Spleen (tissue), 11 donors: ENCODE data around the gene PTPRT. TPM values are rescaled to one million over a fixed set of nuclear protein-coding genes. Genes with fewer than 3 reads are reported as not detected.

ENCODE experiments used
- DNase-seq: peaks from one replicate; pipeline ENCODE4 v3.0.0-alpha.2; 2020
- H3K27ac ChIP-seq, 8 donors: fragments of 200-600 bp; sonication (generic) in 7 of 8; 1 replicate in 4 of 8; 2 replicates in 4 of 8; pipeline versions ENCODE4 v1.5.0 to v1.8.0; 2016 to 2021; ENCODE audit warnings: inconsistent platforms in 4 of 8, mild to moderate bottlenecking in 4 of 8, moderate library complexity in 1 of 8
- H3K27me3 ChIP-seq, 7 donors: fragments of 200-600 bp; sonication (generic) in 6 of 7; replicated peaks in 1 of 7; 1 replicate in 4 of 7; 2 replicates in 3 of 7; pipeline versions ENCODE4 v1.5.0 to v1.8.0; 2016 to 2021; ENCODE audit warnings: inconsistent platforms in 3 of 7, mild to moderate bottlenecking in 1 of 7
- H3K36me3 ChIP-seq, 6 donors: fragments of 200-600 bp; sonication (generic) in 5 of 6; 1 replicate in 4 of 6; 2 replicates in 2 of 6; pipeline versions ENCODE4 v1.5.0 to v1.8.0; 2016 to 2021; ENCODE audit warnings: inconsistent platforms in 2 of 6
- H3K4me1 ChIP-seq, 6 donors: fragments of 200-600 bp; sonication (generic) in 5 of 6; 1 replicate in 3 of 6; 2 replicates in 3 of 6; pipeline versions ENCODE4 v1.5.0 to v1.8.0; 2016 to 2021; ENCODE audit warnings: inconsistent platforms in 3 of 6
- H3K4me3 ChIP-seq, 8 donors: fragments of 200-600 bp; sonication (generic) in 7 of 8; 1 replicate in 4 of 8; 2 replicates in 4 of 8; pipeline versions ENCODE4 v1.5.0 to v1.8.0; 2016 to 2021; ENCODE audit warnings: inconsistent platforms in 4 of 8, mild to moderate bottlenecking in 4 of 8, moderate library complexity in 2 of 8
- H3K9me3 ChIP-seq, 8 donors: fragments of 200-600 bp; sonication (generic) in 7 of 8; 1 replicate in 4 of 8; 2 replicates in 4 of 8; pipeline versions ENCODE4 v1.5.0 to v1.8.0; 2016 to 2021; ENCODE audit warnings: inconsistent platforms in 4 of 8
- POLR2A ChIP-seq, 3 donors: fragments of 450-650 bp; IDR thresholded peaks; one replicate each; pipeline ENCODE4 v1.5.1; 2017; ENCODE audit warnings: antibody characterized with exemption in 3 of 3, mild to moderate bottlenecking in 1 of 3
- POLR2AphosphoS5 ChIP-seq, 3 donors: sonication (generic); formaldehyde crosslinking; IDR thresholded peaks; one replicate each; pipeline ENCODE4 v1.5.1; 2017; ENCODE audit warnings: antibody characterized with exemption in 3 of 3
- WGBS, 5 donors: extraction: QIAGEN DNeasy Blood & Tissue Kit in 3 of 5; methylation state at CpG; one replicate each; pipeline versions ENCODE4 v1.1.5 to v1.1.7; 2013 to 2018; 5-methylcytosine and 5-hydroxymethylcytosine counted together
- intact Hi-C: fragments of 100-400 bp; cut with DNase I; formaldehyde crosslinking; loops from one replicate; pipeline ENCODE4 v1.15.0; 2023; ENCODE audit warnings: low total_unique reads
- polyA plus RNA-seq, 3 donors: library from polyadenylated mRNA; stranded (reverse); fragments of 200-250 nt; gene quantifications; one replicate each; pipeline ENCODE4 v1.2.1, GENCODE V29; 2013
- total RNA-seq, 7 donors: library from RNA; depleted of rRNA in 3 of 7; stranded (reverse); fragments of >200 nt in 3 of 7; fragmentation: NEBNext Ultra II Directional in 4 of 7; extraction: Animal tissue kit (Norgen Biotek cat#: 25700) in 4 of 7; gene quantifications; one replicate each; pipeline versions ENCODE4 v1.1.0 to v1.2.1, GENCODE V29; 2016 to 2021
- TF ChIP-seq, protein P1 (sequence below), 11 experiments: fragments of 200-600 bp in 7 of 11; fragments of 450-650 bp in 4 of 11; sonication (generic) in 4 of 11; IDR thresholded peaks in 8 of 11; conservative IDR thresholded peaks in 3 of 11; 1 replicate in 7 of 11; 2 replicates in 4 of 11; pipeline versions ENCODE4 v1.4.0 to v1.8.0; 2016 to 2021; ENCODE audit warnings: antibody characterized with exemption in 11 of 11, inconsistent platforms in 4 of 11, mild to moderate bottlenecking in 1 of 11
- donor health status: healthy with polysubstance abuse.
- donor health status: DM: no; HTN: no; CAD: no; lungs with moderate emphysema.
- donor health status: DM: no; HTN: no; CAD: no.
- donor health status: Bipolar disorder and iron deficiency.
- donor health status: healthy.
- donor health status: DM: no; HTN: no; CAD: no.
- donor health status: DM: yes; HTN: yes; CAD: no.

The PTPRT gene
- total and polyA plus RNA-seq, 10 donors = 0.02 to 4.7 (median 1.2) TPM

GRCh38 chr20:43235998-43236397 is 46.3 kb upstream of the PTPRT start:
- Histone ChIP-seq H3K4me1 (no peaks in the 10 kb centered on the region), H3K36me3 (no peaks in the 10 kb centered on the region), H3K27me3 (peaks cover 0 to 33% (median 0%) of the 10 kb centered on the region in 7 donors), H3K27ac (no peak overlapping the region), H3K9me3 (peaks cover 0 to 18% (median 1%) of the 10 kb centered on the region in 8 donors), H3K4me3 (no peak overlapping the region)
- 65 to 89% (median 82%) methylated on average over 2 of the region's 2 CpGs for WGBS, 5 donors
- intact Hi-C loops = no loop called here
- no peak for DNase-seq
- TF ChIP-seq, protein P1, sequence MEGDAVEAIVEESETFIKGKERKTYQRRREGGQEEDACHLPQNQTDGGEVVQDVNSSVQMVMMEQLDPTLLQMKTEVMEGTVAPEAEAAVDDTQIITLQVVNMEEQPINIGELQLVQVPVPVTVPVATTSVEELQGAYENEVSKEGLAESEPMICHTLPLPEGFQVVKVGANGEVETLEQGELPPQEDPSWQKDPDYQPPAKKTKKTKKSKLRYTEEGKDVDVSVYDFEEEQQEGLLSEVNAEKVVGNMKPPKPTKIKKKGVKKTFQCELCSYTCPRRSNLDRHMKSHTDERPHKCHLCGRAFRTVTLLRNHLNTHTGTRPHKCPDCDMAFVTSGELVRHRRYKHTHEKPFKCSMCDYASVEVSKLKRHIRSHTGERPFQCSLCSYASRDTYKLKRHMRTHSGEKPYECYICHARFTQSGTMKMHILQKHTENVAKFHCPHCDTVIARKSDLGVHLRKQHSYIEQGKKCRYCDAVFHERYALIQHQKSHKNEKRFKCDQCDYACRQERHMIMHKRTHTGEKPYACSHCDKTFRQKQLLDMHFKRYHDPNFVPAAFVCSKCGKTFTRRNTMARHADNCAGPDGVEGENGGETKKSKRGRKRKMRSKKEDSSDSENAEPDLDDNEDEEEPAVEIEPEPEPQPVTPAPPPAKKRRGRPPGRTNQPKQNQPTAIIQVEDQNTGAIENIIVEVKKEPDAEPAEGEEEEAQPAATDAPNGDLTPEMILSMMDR (IDR thresholded peaks at IDR 0.05 in 8 of 11, conservative IDR thresholded peaks at IDR 0.05 in 3 of 11) = no peak
- TF ChIP-seq POLR2AphosphoS5 (IDR thresholded peaks at IDR 0.05) = no peak
- TF ChIP-seq POLR2A (IDR thresholded peaks at IDR 0.05) = no peak

GRCh38 chr20:43231829-43232228 is 42.1 kb upstream of the PTPRT start:
- no peaks in the 10 kb centered on the region for H3K9me3 ChIP-seq
- H3K4me3 ChIP-seq = no peak overlapping the region
- no peak overlapping the region for H3K27ac ChIP-seq
- H3K27me3 ChIP-seq = peaks cover 0 to 24% (median 0%) of the 10 kb centered on the region in 7 donors
- intact Hi-C loops = no loop called here
- no peak for DNase-seq
- TF ChIP-seq POLR2A (IDR thresholded peaks at IDR 0.05) (no peak), POLR2AphosphoS5 (IDR thresholded peaks at IDR 0.05) (no peak)
- TF ChIP-seq, protein P1 (IDR thresholded peaks at IDR 0.05 in 8 of 11, conservative IDR thresholded peaks at IDR 0.05 in 3 of 11) = no peak
- no peaks in the 10 kb centered on the region for H3K4me1 ChIP-seq
- no peaks in the 10 kb centered on the region for H3K36me3 ChIP-seq
- 33 to 68% (median 44%) methylated on average over 1 of the region's 1 CpG for WGBS, 5 donors

DNA sequence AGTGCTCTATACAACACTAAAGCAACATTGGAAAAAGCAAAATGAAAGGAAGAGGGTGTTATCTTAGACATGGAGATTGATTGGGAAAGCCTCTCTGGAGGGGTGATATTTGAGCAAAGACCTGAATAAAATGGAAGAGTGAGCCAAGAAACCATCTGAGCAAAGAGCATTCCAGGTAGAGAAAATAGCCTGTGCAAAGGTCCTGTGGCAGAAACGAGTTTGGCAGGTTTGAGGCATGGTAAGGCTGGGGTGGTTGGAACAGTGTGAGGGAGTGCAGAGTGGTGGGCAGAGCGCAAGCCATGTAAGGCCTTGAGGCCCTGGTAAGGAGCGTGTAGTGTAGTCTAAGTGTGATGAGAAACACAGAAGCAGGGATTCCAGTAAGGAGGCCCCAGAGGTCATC is 40.0 kb upstream of the PTPRT start:
- Histone ChIP-seq H3K36me3 (no peaks in the 10 kb centered on the region), H3K4me3 (no peak overlapping the region), H3K4me1 (no peaks in the 10 kb centered on the region), H3K9me3 (no peaks in the 10 kb centered on the region), H3K27ac (no peak overlapping the region), H3K27me3 (peaks cover 0 to 18% (median 0%) of the 10 kb centered on the region in 7 donors)
- 73 to 85% (median 79%) methylated on average over 3 of the region's 3 CpGs for WGBS, 5 donors
- intact Hi-C loops = no loop called here
- TF ChIP-seq, protein P1 (IDR thresholded peaks at IDR 0.05 in 8 of 11, conservative IDR thresholded peaks at IDR 0.05 in 3 of 11) = no peak
- TF ChIP-seq POLR2AphosphoS5 (IDR thresholded peaks at IDR 0.05) (no peak), POLR2A (IDR thresholded peaks at IDR 0.05) (no peak)
- DNase-seq = no peak

GRCh38 chr20:43220612-43221011 is 30.9 kb upstream of the PTPRT start:
- H3K4me1 ChIP-seq = no peaks in the 10 kb centered on the region
- H3K4me3 ChIP-seq = no peak overlapping the region
- intact Hi-C loops = no loop called here
- H3K27me3 ChIP-seq = peaks cover 0 to 26% (median 0%) of the 10 kb centered on the region in 7 donors
- no peak overlapping the region for H3K27ac ChIP-seq
- no peaks in the 10 kb centered on the region for H3K9me3 ChIP-seq
- H3K36me3 ChIP-seq = no peaks in the 10 kb centered on the region
- WGBS, 5 donors = 11 to 32% (median 17%) methylated on average over 4 of the region's 4 CpGs
- DNase-seq = no peak
- no peak for TF ChIP-seq POLR2AphosphoS5 (IDR thresholded peaks at IDR 0.05)
- TF ChIP-seq, protein P1 (IDR thresholded peaks at IDR 0.05 in 8 of 11, conservative IDR thresholded peaks at IDR 0.05 in 3 of 11) = no peak
- TF ChIP-seq POLR2A (IDR thresholded peaks at IDR 0.05) = no peak
